Measurements from ENCODE around the gene FXYD7.

The FXYD7 gene

DNA sequence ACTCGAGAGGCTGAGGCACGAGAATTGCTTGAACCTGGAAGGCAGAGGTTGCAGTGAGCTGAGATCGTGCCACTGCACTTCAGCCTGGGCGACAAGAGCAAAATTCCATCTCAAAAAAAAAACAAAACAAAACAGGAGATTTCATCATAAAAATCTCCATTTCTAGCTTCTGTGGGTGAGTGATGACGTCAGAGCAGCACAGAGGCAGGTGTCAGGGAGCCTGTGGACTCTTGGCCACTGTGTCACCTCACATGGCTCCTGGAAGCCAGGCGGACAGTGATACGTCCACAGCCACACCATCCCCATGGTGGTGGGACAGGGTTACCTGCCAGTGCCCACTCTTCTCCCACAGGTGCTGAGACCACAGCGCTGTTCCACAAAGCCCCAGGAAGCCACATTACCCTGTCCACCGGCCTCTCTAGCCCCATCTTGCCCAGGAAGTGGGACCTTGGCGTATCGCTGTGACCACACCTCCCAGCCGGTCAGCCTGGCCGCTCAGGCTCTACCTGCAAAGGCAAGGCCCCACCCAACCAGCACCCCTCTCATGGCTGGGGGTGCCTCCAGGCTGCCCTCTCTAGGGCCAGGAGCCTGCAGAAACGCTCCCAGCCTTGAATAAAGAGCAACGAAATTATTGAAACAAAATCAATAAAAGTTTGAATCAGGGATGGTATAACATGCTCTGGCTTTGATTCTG, 29.9 kb upstream of the FXYD7 start:
- no peak for DNase-seq

DNA sequence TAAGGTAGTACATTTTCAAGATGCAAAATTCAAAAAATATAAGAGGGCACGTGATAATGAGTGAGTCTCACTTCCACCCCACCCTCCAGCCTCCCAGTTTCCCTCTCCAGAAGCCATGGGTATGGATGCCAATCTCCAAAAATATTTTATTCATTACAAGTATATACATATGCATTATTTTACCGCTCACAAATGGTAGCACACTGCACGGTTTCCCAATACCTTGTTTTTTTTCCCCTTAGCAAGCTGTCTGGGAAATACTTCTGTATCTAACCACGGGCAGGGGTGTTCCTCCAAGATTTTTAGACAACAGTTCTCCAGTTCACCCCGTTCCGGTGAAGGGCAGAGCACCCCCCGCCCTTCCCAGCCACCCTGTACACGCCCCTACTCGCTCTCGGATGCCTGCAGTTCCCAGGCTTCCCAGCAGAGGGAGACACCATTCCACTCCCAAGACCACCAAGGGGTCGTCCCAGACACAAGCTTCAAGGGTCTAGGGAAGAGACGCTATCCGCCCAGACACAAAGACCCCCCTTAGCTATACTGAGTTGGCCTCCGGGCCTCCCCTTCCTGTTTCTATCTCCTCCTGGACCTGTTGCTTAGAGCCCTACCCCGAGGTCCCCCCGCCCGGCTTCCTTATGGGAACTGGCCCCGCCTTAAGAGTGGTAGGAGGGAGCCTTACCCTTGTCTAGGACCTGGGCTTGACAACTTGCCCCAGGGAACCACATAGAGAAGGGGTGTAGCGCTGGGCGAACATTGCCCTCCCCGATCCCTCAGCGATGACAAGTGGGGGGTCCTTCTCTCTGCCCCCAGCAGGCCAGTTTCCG, 28.5 kb upstream of the FXYD7 start:
- peak; percentile 31 for DNase-seq

DNA sequence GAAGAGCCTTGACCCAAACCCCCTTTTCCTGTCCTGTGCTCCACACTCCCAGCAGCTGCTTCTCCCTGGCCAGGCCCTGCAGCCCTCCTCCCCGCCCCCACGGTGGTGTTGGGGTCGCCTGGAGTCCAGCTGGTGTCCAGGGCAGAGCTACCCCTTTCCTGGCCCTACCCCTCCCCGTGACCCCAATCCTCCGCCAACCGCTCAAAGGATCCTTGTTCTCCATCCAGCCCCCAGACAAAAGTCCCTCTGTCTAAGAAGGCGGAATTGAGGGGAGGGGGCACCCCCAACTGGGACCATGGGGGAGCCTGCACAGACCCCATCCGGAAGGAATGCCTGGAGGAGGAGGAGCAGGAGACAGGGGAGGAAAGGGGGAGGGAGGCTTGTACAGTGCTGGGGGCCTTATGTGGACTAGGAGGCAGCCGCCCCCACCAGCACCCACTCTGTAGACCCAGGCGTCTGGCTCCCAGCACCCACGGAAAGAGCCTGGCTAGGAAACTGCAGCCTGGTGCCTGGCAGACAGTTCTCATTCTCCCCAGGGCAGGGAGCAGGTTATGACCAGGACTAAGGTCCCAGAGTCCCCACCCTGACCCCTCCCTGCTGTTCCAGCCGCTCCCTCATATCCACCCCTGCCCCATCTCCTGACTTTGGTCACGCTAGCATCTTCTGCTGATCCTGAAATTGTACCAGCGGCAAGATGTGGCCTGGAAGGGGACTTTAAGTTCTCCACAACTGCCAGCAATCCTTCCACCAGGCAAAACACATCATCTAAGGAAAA, 27.7 kb upstream of the FXYD7 start, which contains the start of gene FXYD3:
Gene FXYD3 (plus strand): TSS at position 647 of the 775 bp plus-strand sequence. CDS start 3,554 bp downstream, outside the sequence.
- no peak for DNase-seq

DNA sequence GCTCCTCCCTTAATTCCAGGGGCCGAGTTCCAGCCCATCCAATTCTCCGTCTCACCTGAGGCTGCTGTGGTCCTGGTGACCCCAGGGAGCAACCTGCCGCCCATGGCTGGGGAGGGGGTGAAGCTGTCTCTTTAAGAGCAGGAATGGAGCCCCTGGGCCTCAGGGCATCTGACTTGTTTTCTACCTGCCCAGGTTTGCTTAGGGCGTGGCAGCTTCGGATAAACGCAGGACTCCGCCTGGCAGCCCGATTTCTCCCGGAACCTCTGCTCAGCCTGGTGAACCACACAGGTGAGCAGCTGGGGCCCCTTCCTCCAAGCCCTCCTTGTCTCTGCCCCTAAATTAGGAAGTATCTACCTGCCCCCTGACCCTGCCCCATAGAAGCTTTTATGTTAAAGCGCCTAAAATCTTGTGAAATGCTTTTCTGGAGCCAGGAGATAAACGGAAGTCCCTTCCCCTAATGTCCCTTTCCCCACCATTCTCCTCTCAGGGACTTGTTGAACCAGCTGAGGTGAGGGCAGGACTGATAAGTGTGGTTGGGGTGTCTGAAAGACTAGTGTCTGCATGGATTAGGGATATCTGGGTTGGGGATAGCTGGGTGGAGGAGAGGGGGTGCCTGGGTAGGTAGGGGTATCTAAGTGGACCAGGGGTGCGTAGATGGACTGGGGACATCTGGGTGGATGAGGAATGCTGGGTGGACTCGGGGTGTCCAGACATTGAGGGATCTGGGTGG, 26.8 kb upstream of the FXYD7 start:
- peak; percentile 73 for DNase-seq

DNA sequence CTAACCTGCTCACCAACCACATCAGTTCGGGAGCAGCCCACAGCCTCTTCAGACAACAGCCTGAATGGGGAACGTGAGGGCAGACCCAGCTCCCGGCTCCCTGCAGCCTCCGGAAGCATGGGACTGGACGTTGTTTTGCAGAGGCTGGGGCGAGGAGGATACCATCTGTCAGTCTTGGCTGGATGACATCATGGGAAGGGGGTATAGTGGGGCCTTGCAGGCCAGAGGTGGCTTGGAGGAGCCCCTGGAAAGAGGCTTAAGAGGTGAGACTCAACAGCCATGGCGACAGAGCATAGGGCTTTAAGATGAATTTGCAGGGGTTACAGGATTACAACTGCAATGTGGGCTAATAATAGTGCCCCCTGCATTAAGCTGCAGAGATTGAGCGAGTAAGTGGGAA, 25.9 kb upstream of the FXYD7 start:
- no peak for DNase-seq

DNA sequence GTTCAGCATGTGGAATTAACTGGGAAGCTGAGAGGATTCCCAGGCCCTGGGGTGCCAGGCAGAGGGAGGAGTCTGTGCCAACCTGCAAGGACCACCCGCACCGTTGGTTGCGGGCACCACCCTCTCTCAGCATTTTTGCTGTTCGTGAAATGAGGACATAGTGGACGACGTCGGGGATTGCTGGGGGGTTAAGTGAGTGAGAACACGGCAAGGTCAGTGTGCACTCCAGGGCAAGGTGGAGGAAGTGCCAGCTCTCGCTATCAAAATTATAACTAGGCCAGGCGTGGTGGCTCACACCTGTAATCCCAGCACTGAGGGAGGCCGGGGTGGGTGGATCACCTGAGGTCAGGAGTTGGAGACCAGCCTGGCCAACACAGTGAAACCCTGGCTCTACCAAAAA, 25.3 kb upstream of the FXYD7 start:
- no peak for DNase-seq

DNA sequence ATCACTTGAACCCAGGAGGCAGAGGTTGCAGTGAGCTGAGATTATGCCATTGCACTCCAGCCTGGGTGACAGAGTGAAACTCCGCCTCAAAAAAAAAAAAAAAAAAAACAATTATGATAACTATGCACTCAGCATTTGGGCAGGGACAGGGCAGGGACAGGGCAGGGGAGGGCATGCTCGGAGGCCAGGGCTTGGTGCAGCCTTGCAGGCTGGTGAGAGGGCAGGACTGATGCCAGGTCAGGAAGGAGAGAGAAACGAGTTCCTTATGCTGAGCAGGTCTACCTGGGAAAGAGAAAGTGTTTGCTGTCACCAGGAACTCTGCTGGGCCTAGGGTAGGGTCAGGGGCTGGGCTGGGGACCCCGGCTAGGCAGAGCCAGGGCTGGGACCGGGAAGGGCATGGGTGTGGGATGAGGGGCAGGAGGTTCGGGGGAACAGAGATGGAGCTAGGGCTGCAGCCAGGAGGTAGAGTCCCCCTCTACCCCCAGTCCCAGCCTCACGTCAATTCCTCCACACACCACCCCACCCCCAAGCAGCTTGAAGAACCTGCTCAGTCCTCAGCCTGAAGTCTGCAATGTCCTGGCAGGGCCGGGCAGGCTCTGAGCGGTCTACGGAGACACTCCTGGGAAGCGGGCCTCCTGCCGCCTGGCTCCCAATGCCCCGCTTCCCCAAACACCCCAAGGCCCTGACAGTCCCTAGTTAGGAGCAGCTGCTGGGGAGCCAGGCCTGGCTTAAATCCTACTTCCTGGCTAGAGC, 24.6 kb upstream of the FXYD7 start:
- no peak for DNase-seq

DNA sequence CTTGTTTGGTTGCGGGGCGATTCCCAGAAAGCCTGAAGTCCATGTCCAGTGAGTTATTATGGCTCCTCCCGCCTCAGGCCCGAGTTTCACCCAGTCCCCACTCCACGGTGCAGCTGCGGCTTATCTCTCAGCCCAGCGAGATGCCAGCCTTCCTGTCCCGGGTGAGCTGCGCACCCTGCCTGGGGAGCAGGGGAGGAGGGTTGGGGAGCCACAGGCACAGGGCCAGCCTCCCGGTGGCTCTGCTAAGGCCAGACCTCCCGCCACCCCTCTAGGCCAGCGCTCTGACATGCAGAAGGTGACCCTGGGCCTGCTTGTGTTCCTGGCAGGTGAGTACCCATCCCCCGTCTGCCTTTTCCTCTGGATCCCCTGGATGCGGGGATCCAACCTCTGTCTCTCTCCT, 24.0 kb upstream of the FXYD7 start:
- DNase-seq = no peak

DNA sequence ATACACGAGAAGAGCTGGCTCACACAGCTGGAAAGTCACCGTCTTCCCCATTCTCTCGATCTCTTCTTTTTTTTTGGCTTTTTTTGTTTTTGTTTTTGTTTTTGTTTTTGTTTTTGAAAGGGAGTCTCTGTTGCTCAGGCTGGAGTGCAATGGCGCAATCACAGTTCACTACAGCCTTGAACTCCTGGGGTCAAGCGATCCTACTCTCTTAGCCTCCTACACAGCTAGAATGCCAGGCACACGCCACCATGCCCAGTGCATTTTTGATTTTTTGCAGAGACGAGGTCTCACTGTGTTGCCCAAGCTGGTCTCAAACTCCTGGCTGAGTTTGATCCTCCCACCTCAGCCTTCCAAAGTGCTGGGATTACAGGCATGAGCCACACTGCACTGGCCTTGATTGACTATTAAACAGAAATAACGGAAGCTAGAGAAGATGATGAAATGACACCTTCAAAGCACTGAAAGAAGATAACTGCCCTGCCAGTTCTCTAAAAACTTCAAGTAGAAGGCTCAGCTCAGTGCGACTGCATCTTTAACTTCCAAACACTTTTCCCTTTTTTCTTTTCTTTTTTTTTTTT, 23.4 kb upstream of the FXYD7 start:
- DNase-seq = no peak

DNA sequence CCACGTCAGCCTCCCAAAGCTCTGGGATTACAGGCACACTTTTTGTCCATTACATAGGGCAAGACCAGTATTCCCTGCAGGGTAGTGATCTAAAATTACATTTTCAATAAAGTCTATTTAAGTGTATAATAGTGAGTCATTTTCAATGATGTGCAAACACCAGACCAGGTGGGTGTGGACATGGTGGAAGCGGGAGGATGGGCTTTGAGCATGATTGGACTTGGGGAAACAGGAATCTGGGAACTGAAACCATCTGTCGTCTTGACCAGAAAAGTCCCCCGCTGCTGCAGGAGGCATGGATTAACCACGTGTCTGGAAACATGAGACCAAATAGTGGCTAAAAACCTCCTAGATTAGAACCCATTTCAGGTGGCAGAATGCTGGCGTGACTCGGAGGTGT, 22.6 kb upstream of the FXYD7 start:
- no peak for DNase-seq

DNA sequence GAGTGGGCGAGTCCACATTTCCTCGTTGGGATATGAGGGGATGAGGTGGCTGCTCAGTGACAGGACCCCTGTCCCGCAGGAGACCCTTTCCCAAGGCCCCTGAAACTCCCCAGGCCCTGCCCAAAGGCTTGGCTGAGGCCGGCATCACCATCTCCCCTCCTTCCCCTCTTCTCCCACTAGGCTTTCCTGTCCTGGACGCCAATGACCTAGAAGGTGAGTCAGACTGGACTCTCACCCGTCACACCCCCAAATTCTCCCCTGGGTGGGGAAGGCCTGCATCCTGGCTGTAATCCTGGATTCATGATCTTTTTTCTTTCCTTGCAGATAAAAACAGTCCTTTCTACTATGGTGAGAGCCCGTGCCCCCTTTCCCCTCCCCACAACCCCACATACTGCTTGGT, 22.2 kb upstream of the FXYD7 start:
- DNase-seq = no peak

DNA sequence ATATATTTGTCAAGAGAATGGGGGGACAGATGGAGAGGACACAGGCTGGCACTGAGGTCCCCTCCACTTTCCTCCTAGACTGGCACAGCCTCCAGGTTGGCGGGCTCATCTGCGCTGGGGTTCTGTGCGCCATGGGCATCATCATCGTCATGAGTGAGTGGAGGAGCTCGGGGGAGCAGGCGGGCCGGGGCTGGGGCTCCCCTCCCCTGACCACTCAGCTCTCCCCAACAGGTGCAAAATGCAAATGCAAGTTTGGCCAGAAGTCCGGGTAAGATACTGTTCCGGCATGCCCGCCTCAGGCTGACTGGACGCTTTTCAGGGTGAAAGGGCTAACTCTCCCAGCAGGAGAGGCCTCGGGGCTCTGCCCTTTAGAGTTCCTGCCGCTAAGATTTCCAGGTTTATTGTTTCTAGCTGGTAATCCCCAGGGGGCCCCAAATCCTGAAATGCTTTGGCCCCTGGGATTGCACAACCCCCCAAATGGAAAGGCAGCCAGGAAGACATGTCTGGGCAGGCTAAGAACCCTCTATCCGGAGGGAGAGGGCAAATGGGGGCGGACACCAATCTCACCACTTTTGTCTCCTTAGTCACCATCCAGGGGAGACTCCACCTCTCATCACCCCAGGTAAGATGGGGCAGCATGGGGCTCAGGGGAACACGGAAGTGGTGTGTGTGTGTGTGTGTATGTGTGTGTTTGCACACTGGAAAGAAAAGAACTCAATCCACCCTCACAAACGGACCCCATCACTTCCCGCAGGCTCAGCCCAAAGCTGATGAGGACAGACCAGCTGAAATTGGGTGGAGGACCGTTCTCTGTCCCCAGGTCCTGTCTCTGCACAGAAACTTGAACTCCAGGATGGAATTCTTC, 20.1 kb upstream of the FXYD7 start:
- DNase-seq = no peak

DNA sequence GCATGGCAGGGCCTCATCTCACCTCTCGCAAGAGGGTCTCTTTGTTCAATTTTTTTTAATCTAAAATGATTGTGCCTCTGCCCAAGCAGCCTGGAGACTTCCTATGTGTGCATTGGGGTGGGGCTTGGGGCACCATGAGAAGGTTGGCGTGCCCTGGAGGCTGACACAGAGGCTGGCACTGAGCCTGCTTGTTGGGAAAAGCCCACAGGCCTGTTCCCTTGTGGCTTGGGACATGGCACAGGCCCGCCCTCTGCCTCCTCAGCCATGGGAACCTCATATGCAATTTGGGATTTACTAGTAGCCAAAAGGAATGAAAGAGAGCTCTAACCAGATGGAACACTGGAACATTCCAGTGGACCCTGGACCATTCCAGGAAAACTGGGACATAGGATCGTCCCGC, 19.5 kb upstream of the FXYD7 start:
- DNase-seq = no peak

DNA sequence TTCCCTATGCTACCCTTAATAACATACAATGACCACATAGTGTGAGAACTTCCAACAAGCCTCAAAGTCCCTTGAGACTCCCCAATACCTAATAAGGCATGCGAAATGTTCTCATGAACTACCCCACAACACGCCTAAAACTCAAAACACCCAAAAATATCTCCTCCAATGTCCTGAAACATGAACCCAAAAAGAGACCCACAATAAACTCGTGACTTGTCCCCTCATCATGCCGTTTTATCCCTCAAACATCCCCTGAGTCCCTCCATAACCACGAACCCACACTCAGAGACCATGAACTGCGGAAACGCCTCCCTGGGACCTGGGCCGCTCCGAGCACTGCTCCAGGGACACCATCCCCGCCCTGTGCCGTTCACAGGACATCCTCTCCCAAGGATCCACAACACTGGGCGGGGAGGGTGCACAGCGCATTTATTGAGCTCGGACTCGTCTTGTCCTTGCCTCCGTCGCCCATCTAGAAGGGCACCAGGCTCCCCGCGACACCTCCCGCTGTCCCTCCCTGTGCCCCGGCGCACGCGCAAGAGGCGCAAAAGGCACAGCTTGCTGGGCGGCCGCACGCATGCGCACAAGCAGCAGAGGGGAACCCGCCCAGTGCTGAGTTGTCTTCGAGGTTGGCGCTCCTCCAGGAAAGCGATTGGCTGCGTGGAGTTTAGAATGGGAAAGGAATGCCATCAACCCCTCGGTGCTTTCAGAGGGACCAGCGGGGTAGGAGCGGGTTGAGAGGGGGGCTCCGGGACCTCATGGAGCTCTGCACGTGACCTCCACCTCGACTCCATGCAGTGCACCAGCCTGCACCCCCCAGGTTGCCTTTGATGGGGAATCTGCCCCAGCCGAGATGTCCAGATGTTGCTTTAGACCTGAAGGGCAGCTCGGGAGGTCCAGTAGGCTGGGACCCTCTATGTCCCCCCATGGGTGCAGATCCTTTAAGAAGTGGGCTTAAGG, 18.7 kb upstream of the FXYD7 start:
- DNase-seq = peak; percentile 72

DNA sequence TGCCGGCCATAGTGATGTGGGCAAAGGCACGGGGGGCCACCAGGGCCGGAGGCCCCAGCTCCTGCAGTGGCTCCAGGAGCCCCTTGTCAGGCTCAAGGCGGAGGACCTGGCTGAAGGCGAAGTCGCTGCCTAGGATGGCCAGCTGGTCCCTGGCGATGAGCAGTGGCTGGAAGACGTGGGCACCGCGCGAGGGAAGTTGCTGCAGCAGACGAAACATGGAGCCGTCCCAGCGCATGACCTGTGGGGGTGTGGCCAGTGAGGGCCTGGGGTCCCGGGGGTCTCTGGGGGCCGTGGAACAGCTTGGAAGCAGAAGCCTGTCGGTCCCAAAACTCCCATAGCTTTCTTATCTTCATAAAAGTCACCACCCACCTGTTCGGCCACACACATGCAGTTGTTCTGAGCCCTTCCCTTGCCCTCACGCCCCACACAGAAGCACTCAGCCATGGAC, 17.8 kb upstream of the FXYD7 start:
- no peak for DNase-seq

DNA sequence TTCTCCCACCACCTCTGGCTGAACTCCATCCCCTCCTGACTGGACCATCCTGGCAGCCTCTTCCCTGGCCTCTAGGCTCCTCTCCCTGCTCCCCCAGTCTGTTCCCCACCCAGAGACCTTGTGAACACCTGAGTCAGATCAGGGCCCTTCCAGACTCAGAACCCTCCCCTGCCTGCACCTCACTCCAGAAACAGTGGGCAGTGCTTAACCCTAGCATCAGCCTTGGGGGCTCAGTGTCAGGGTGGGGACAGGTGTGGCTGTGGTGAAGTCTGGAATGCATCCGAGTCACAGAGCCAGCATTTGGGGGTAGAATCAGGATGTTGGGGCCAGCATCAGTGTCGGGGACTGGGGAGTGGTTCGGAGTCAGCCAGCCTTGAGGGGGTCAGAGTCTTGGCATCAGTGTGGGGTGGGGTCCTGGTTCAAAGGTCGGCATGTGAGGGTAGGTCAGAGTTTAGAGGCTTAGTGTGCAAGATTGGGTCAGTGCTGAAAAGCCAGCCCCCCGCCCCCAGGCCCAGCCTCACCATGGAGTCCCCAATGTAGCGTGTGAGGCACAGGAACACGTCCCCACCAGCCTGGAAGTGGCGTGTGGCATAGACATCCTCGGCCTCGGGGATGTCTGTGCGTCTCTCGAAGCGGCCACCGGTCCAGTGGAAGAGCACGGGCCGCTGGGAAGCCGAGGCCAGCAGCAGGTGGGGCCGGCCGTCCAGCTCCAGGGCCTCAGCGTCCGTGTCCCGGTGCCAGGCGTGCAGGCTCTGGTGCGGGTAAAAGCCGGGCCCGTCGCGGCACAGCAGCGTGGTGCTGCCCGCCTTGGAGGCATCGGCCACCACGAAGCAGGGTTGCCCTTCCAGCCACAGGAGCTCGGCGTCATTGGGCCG, 17.1 kb upstream of the FXYD7 start:
- DNase-seq = no peak

DNA sequence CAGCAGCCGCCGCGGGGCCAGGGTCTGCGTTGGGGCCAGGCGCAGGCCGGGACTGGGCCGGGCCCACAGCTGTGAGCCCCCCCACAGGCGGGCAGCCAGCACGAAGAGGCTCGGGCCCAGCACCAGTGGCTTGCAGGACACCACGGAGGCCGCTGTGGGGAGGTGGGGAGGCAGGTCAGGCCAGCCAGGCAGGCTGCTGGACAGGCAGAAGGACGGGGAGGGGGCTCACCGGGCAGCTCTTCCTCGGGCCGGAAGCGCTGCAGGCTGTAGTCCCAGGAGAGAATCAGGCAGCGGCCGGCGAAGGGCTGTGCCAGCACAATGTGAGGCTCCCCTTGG, 16.5 kb upstream of the FXYD7 start:
- no peak for DNase-seq

DNA sequence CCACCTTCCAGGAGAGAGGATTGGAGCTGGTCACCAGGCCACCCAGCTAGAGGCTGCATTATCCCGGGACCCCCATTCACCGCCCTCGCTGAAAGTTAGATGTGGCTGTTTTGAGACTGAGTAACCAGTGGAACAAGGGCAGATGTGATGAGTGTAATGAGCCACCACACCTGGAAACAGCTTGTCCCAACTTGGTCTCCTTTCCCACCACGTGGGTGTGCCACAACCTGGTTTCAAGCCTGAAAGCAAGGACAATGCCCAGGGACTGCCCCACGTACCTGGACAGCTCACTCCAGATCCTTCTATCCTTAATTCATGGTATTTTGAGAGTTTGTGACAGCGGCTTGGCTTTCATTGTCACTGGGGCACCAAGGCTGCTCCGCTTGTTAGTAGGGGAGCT, 15.2 kb upstream of the FXYD7 start:
- no peak for DNase-seq

Measured in NCI-H526 treated with DMSO at 0.1 percent for 48 hours (cell line).